Panc1 (cell line): Measurements from ENCODE around the gene MACF1. TPM values are rescaled to one million over a fixed set of nuclear protein-coding genes. Genes with fewer than 3 reads are reported as not detected.

Experiments used
- ATAC-seq: fragments of 200-7000 bp; cut with Tn5 transposase; 2 replicates; pipeline ENCODE4 v1.9.1; 2020; ENCODE audit warnings: mild to moderate bottlenecking, moderate library complexity
- BruUV-seq: library from RNA; stranded (reverse); fragments of 400-500 nt; replicated peaks from 2 replicates; lab custom pipeline; 2021; lab: Mats Ljungman, UMichigan
- CTCF ChIA-PET: fragments of 300-600 bp; sonication (Branson Sonifier 250); formaldehyde crosslinking; loops from one replicate; lab custom pipeline; 2022; ENCODE audit warnings: antibody characterized with exemption; lab: Charles Lee
- POLR2A ChIA-PET: fragments of 300-600 bp; sonication (Branson Sonifier 250); formaldehyde crosslinking; loops from one replicate; lab custom pipeline; 2022; ENCODE audit warnings: antibody characterized with exemption; lab: Charles Lee
- DNase-seq: peaks from one replicate; pipeline ENCODE4 v3.0.0-alpha.2; 2010; ENCODE audit warnings: low read depth, low spot score
- H3K27ac ChIP-seq: 2 replicates; pipeline ENCODE4 v1.5.1; 2011; ENCODE audit warnings: mild to moderate bottlenecking, low read length, inconsistent platforms
- H3K27me3 ChIP-seq: fragments of 200-500 bp; sonication (Bioruptor generic); 2 replicates; pipeline ENCODE4 v1.6.0; 2014; ENCODE audit warnings: low read length, inconsistent platforms; ENCODE audit not compliant: control insufficient read depth, insufficient read depth
- H3K36me3 ChIP-seq: fragments of 200-500 bp; sonication (Bioruptor generic); 2 replicates; pipeline ENCODE4 v1.5.1; 2014; ENCODE audit warnings: inconsistent platforms, mild to moderate bottlenecking, low read length, moderate library complexity; ENCODE audit not compliant: control insufficient read depth, insufficient read depth
- H3K4me1 ChIP-seq: 2 replicates; pipeline ENCODE4 v1.5.1; 2011; ENCODE audit warnings: inconsistent platforms, mild to moderate bottlenecking, low read length, moderate library complexity; ENCODE audit not compliant: control insufficient read depth, insufficient read depth
- H3K4me3 ChIP-seq, 2 experiments: 2 replicates each; pipeline ENCODE4 v1.5.1; 2011 to 2012; ENCODE audit warnings: low read depth in 2 of 2, low read length in 2 of 2, mild to moderate bottlenecking in 2 of 2, inconsistent platforms in 1 of 2, moderate library complexity in 1 of 2
- H3K9me3 ChIP-seq: fragments of 200-500 bp; sonication (Bioruptor generic); 2 replicates; pipeline ENCODE4 v1.5.1; 2014; ENCODE audit warnings: low read depth, mild to moderate bottlenecking, inconsistent platforms, low read length, moderate library complexity; ENCODE audit not compliant: control insufficient read depth, insufficient read depth
- POLR2AphosphoS5 ChIP-seq: IDR thresholded peaks from 2 replicates; pipeline ENCODE4 v1.6.1; 2012; ENCODE audit warnings: mild to moderate bottlenecking, low read depth, low read length, moderate library complexity
- SIN3A ChIP-seq: IDR thresholded peaks from 2 replicates; pipeline ENCODE4 v1.6.1; 2012; ENCODE audit warnings: low read depth, mild to moderate bottlenecking, low read length, moderate library complexity, borderline replicate concordance; ENCODE audit not compliant: insufficient read depth
- TCF7L2 ChIP-seq: IDR thresholded peaks from 2 replicates; pipeline ENCODE4 v1.6.1; 2011; ENCODE audit warnings: mild to moderate bottlenecking, low read depth, low read length, inconsistent platforms
- in situ Hi-C: cut with HindIII; loops from 2 replicates; pipeline ENCODE4 v1.10.0; 2016; ENCODE audit warnings: low sequenced_read_pairs, low pct_unique_long_range_greater_than_20kb
- intact Hi-C: fragments of 100-400 bp; cut with micrococcal nuclease; formaldehyde crosslinking; loops from one replicate; pipeline ENCODE4 v1.10.0; 2022; ENCODE audit not compliant: unreplicated experiment
- total RNA-seq: library from RNA; stranded (reverse); gene quantifications from one replicate; pipeline ENCODE4 v1.2.1, GENCODE V29; 2021; ENCODE audit not compliant: unreplicated experiment
- TF ChIP-seq, protein P1 (sequence below), 2 experiments: IDR thresholded peaks; 2 replicates each; pipeline ENCODE4 v1.6.1; 2011 to 2012; ENCODE audit warnings: low read depth in 2 of 2, control low read depth in 1 of 2, low read length in 1 of 2, mild to moderate bottlenecking in 1 of 2, moderate library complexity in 1 of 2; ENCODE audit not compliant: insufficient read depth in 1 of 2
- TF ChIP-seq, protein P2 (sequence below): fragments of 450-650 bp; IDR thresholded peaks from 2 replicates; pipeline ENCODE4 v1.5.1; 2017; ENCODE audit warnings: mild to moderate bottlenecking

MACF1 gene
- total RNA-seq, 1 experiment from 2014 or later = 413 TPM

DNA sequence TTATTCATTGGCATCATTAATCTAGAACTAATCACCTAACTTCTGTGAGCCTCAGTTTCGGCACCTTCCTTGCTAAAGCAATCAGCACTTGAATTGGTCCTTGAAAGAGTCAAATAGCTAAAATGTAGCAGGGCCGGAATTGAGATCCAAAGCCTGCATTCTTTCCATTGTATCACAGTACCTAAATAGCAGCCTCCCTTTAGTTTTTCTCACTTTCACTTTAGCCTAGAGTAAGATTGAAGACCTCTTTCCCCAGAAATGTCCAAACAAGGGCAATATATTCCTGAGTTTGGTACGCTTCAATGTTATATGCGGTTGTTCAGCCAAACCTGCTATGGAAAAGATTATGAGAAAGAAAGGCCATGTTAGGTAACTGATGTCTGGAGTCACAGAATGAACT, 165.1 kb downstream of the MACF1 start:
- Histone ChIP-seq H3K4me1 (no peaks in the 10 kb centered on the region), H3K27ac (no peak overlapping the region), H3K27me3 (no peaks in the 10 kb centered on the region), H3K36me3 (peaks cover 15% of the 10 kb centered on the region; the same call in 1 of the 2 replicates), H3K9me3 (no peaks in the 10 kb centered on the region), H3K4me3 (no peak overlapping the region)
- ATAC-seq (no peak), DNase-seq (no peak)
- ChIA-PET POLR2A (no interaction called here), CTCF (no interaction called here)
- BruUV-seq = no TSS peak
- intact Hi-C loops (no loop called here), in situ Hi-C loops (no loop called here)
- no peak for TF ChIP-seq SIN3A
- TF ChIP-seq, protein P1, sequence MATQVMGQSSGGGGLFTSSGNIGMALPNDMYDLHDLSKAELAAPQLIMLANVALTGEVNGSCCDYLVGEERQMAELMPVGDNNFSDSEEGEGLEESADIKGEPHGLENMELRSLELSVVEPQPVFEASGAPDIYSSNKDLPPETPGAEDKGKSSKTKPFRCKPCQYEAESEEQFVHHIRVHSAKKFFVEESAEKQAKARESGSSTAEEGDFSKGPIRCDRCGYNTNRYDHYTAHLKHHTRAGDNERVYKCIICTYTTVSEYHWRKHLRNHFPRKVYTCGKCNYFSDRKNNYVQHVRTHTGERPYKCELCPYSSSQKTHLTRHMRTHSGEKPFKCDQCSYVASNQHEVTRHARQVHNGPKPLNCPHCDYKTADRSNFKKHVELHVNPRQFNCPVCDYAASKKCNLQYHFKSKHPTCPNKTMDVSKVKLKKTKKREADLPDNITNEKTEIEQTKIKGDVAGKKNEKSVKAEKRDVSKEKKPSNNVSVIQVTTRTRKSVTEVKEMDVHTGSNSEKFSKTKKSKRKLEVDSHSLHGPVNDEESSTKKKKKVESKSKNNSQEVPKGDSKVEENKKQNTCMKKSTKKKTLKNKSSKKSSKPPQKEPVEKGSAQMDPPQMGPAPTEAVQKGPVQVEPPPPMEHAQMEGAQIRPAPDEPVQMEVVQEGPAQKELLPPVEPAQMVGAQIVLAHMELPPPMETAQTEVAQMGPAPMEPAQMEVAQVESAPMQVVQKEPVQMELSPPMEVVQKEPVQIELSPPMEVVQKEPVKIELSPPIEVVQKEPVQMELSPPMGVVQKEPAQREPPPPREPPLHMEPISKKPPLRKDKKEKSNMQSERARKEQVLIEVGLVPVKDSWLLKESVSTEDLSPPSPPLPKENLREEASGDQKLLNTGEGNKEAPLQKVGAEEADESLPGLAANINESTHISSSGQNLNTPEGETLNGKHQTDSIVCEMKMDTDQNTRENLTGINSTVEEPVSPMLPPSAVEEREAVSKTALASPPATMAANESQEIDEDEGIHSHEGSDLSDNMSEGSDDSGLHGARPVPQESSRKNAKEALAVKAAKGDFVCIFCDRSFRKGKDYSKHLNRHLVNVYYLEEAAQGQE (IDR thresholded peaks at IDR 0.05; ENCODE audit: insufficient read depth in 1 of 2, low read depth in 2 of 2, low read length in 1 of 2) = no peak
- TF ChIP-seq TCF7L2 = no peak
- TF ChIP-seq POLR2AphosphoS5 = no peak
- TF ChIP-seq, protein P2, sequence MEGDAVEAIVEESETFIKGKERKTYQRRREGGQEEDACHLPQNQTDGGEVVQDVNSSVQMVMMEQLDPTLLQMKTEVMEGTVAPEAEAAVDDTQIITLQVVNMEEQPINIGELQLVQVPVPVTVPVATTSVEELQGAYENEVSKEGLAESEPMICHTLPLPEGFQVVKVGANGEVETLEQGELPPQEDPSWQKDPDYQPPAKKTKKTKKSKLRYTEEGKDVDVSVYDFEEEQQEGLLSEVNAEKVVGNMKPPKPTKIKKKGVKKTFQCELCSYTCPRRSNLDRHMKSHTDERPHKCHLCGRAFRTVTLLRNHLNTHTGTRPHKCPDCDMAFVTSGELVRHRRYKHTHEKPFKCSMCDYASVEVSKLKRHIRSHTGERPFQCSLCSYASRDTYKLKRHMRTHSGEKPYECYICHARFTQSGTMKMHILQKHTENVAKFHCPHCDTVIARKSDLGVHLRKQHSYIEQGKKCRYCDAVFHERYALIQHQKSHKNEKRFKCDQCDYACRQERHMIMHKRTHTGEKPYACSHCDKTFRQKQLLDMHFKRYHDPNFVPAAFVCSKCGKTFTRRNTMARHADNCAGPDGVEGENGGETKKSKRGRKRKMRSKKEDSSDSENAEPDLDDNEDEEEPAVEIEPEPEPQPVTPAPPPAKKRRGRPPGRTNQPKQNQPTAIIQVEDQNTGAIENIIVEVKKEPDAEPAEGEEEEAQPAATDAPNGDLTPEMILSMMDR = no peak

DNA sequence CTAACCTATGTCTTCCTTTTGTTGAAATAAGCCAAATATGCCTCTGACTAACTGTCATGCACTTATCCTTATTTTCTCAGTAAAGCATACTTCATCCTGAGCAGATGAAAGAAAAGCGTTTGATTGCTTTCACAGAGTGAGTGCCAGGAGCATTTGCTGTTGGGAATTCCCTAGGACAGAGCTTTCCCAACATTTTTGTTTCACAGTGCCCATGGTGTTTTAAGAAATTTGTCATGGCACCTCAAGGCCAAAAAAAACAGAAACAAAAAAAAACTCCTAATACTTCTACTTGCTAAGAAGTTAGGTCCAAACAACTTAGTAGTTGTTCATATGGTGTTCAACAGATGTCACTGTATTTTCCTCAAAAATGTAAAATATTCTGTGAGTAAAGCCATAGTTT, 166.1 kb downstream of the MACF1 start:
- in situ Hi-C loops (no loop called here), intact Hi-C loops (no loop called here)
- TF ChIP-seq, protein P2 = no peak
- TF ChIP-seq SIN3A = no peak
- TF ChIP-seq POLR2AphosphoS5 = no peak
- no peak for TF ChIP-seq TCF7L2
- TF ChIP-seq, protein P1 (IDR thresholded peaks at IDR 0.05; ENCODE audit: insufficient read depth in 1 of 2, low read depth in 2 of 2, low read length in 1 of 2) = no peak
- Histone ChIP-seq H3K4me3 (no peak overlapping the region), H3K36me3 (peaks cover 15% of the 10 kb centered on the region; the same call in 1 of the 2 replicates), H3K4me1 (no peaks in the 10 kb centered on the region), H3K27me3 (no peaks in the 10 kb centered on the region), H3K9me3 (no peaks in the 10 kb centered on the region), H3K27ac (no peak overlapping the region)
- ATAC-seq (no peak), DNase-seq (no peak)
- POLR2A ChIA-PET = no interaction called here
- CTCF ChIA-PET = no interaction called here
- no TSS peak for BruUV-seq
